A673 (cell line): Measurements from ENCODE around the gene LMAN2.

ENCODE experiments used
- EZH2 ChIP-seq: fragments of 200-600 bp; sonication (generic); IDR thresholded peaks from 2 replicates; pipeline ENCODE4 v1.6.1; 2017; ENCODE audit warnings: borderline replicate concordance, low read depth, mild to moderate bottlenecking, mixed read lengths, antibody characterized with exemption, low read length; ENCODE audit not compliant: poor library complexity, severe bottlenecking
- TF ChIP-seq, protein P1 (sequence below): fragments of 300-800, 200-600 bp; sonication (generic); conservative IDR thresholded peaks from 2 replicates; pipeline ENCODE4 v1.5.1; 2017; ENCODE audit warnings: low read depth, mild to moderate bottlenecking, antibody characterized with exemption, low read length, moderate library complexity, mixed read lengths

- TF ChIP-seq, protein P1, sequence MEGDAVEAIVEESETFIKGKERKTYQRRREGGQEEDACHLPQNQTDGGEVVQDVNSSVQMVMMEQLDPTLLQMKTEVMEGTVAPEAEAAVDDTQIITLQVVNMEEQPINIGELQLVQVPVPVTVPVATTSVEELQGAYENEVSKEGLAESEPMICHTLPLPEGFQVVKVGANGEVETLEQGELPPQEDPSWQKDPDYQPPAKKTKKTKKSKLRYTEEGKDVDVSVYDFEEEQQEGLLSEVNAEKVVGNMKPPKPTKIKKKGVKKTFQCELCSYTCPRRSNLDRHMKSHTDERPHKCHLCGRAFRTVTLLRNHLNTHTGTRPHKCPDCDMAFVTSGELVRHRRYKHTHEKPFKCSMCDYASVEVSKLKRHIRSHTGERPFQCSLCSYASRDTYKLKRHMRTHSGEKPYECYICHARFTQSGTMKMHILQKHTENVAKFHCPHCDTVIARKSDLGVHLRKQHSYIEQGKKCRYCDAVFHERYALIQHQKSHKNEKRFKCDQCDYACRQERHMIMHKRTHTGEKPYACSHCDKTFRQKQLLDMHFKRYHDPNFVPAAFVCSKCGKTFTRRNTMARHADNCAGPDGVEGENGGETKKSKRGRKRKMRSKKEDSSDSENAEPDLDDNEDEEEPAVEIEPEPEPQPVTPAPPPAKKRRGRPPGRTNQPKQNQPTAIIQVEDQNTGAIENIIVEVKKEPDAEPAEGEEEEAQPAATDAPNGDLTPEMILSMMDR = no peak
- TF ChIP-seq EZH2 = no peak
Measured at GRCh38 chr5:177377851-177378776, 26.6 kb upstream of the LMAN2 start.
